Measurements from ENCODE around the gene MYO5B.

The MYO5B gene

GRCh38 chr18:50151926-50152325, 43.0 kb downstream of the MYO5B start:
- DNase-seq (ENCODE audit: low read depth in 2 of 2) = no peak

- no peak for DNase-seq (ENCODE audit: low read depth in 2 of 2)
Measured at GRCh38 chr18:50144540-50144939, 50.4 kb downstream of the MYO5B start.

- DNase-seq (ENCODE audit: low read depth in 2 of 2) = no peak
Measured at GRCh38 chr18:50143886-50144285, 51.1 kb downstream of the MYO5B start.

- DNase-seq (ENCODE audit: low read depth in 2 of 2) = no peak
Measured at GRCh38 chr18:50143294-50143693, 51.7 kb downstream of the MYO5B start.

GRCh38 chr18:50142441-50143120, 52.4 kb downstream of the MYO5B start:
- no peak for DNase-seq (ENCODE audit: low read depth in 2 of 2)

GRCh38 chr18:50138181-50139064, 56.5 kb downstream of the MYO5B start:
- DNase-seq (ENCODE audit: low read depth in 2 of 2) = no peak

- DNase-seq (ENCODE audit: low read depth in 2 of 2) = no peak
Measured at GRCh38 chr18:50135903-50136302, 59.0 kb downstream of the MYO5B start.

GRCh38 chr18:50133526-50133925, 61.4 kb downstream of the MYO5B start:
- DNase-seq (ENCODE audit: low read depth in 2 of 2) = no peak

- no peak for DNase-seq (ENCODE audit: low read depth in 2 of 2)
Measured at GRCh38 chr18:50131591-50131990, 63.4 kb downstream of the MYO5B start.

- DNase-seq (ENCODE audit: low read depth in 2 of 2) = no peak
Measured at GRCh38 chr18:50128506-50129271, 66.3 kb downstream of the MYO5B start.

GRCh38 chr18:50127516-50128210, 67.3 kb downstream of the MYO5B start:
- DNase-seq (ENCODE audit: low read depth in 2 of 2) = no peak

- DNase-seq (ENCODE audit: low read depth in 2 of 2) = no peak
Measured at GRCh38 chr18:50126471-50126870, 68.5 kb downstream of the MYO5B start.

GRCh38 chr18:50125456-50125855, 69.5 kb downstream of the MYO5B start:
- no peak for DNase-seq (ENCODE audit: low read depth in 2 of 2)

- DNase-seq (ENCODE audit: low read depth in 2 of 2) = no peak
Measured at GRCh38 chr18:50119296-50119695, 75.7 kb downstream of the MYO5B start.

- no peak for DNase-seq (ENCODE audit: low read depth in 2 of 2)
Measured at GRCh38 chr18:50117863-50118262, 77.1 kb downstream of the MYO5B start.

GRCh38 chr18:50115095-50115494, 79.9 kb downstream of the MYO5B start:
- no peak for DNase-seq (ENCODE audit: low read depth in 2 of 2)

- DNase-seq (ENCODE audit: low read depth in 2 of 2) = no peak
Measured at GRCh38 chr18:50114448-50114847, 80.5 kb downstream of the MYO5B start.

- no peak for DNase-seq (ENCODE audit: low read depth in 2 of 2)
Measured at GRCh38 chr18:50113726-50114125, 81.2 kb downstream of the MYO5B start.

GRCh38 chr18:50111398-50111797, 83.5 kb downstream of the MYO5B start:
- no peak for DNase-seq (ENCODE audit: low read depth in 2 of 2)

- no peak for DNase-seq (ENCODE audit: low read depth in 2 of 2)
Measured at GRCh38 chr18:50107468-50107977, 87.4 kb downstream of the MYO5B start.

- DNase-seq (ENCODE audit: low read depth in 2 of 2) = no peak
Measured at GRCh38 chr18:50105027-50105426, 89.9 kb downstream of the MYO5B start.

GRCh38 chr18:50104421-50104820, 90.5 kb downstream of the MYO5B start:
- DNase-seq (ENCODE audit: low read depth in 2 of 2) = no peak

All from stimulated activated CD8-positive, alpha-beta memory T cell treated with anti-CD3 and anti-CD28 coated beads, Interleukin-15, amount 100 ng/mL, for 4 hours (primary cell).